Smooth muscle cell (in vitro differentiated cells): Measurements from ENCODE around the gene EPN3. TPM values are rescaled to one million over a fixed set of nuclear protein-coding genes. Genes with fewer than 3 reads are reported as not detected.

ENCODE experiments used
- DNase-seq: peaks from one replicate; lab custom pipeline; 2025; ENCODE audit not compliant: unreplicated experiment; lab: John Stamatoyannopoulos, UW
- H2AFZ ChIP-seq: fragments of 200-600 bp; sonication (generic); 2 replicates; pipeline ENCODE4 v1.6.0; 2016; ENCODE audit warnings: antibody characterized with exemption, low read depth, mild to moderate bottlenecking
- H3F3A ChIP-seq: fragments of 200-600 bp; sonication (generic); 2 replicates; pipeline ENCODE4 v1.6.0; 2017; ENCODE audit warnings: antibody characterized with exemption, low read depth
- H3K27ac ChIP-seq: fragments of 200-600 bp; sonication (generic); 2 replicates; pipeline ENCODE4 v1.5.1; 2016; ENCODE audit warnings: low read depth, mild to moderate bottlenecking
- H3K27me3 ChIP-seq: fragments of 200-600 bp; sonication (generic); 2 replicates; pipeline ENCODE4 v1.6.1; 2016; ENCODE audit warnings: low read depth, mild to moderate bottlenecking
- H3K36me3 ChIP-seq: fragments of 200-600 bp; sonication (generic); 2 replicates; pipeline ENCODE4 v1.5.1; 2016; ENCODE audit warnings: low read depth
- H3K4me1 ChIP-seq: fragments of 200-600 bp; sonication (generic); 2 replicates; pipeline ENCODE4 v1.5.1; 2016; ENCODE audit warnings: low read depth
- H3K4me2 ChIP-seq: fragments of 200-600 bp; sonication (generic); 2 replicates; pipeline ENCODE4 v1.6.0; 2016; ENCODE audit warnings: mild to moderate bottlenecking
- H3K4me3 ChIP-seq: fragments of 200-600 bp; sonication (generic); 2 replicates; pipeline ENCODE4 v1.5.1; 2016; ENCODE audit warnings: mild to moderate bottlenecking
- H3K79me2 ChIP-seq: fragments of 200-600 bp; sonication (generic); 2 replicates; pipeline ENCODE4 v1.6.0; 2016; ENCODE audit warnings: low read depth, mild to moderate bottlenecking
- H3K9ac ChIP-seq: fragments of 200-600 bp; sonication (generic); 2 replicates; pipeline ENCODE4 v1.6.0; 2016; ENCODE audit warnings: low read depth
- H3K9me3 ChIP-seq: fragments of 200-600 bp; sonication (generic); replicated peaks from 2 replicates; pipeline ENCODE4 v1.5.1; 2016; ENCODE audit warnings: low read depth
- H4K20me1 ChIP-seq: fragments of 200-600 bp; sonication (generic); 2 replicates; pipeline ENCODE4 v1.6.0; 2016; ENCODE audit warnings: low read depth
- WGBS: methylation state at CpG from one replicate; pipeline ENCODE4 v1.1.7; 2016; ENCODE audit warnings: low lambda C conversion rate; 5-methylcytosine and 5-hydroxymethylcytosine counted together
- polyA plus RNA-seq: library from polyadenylated mRNA; unstranded; fragments of >200 nt; fragmentation: Nextera tagmentation; extraction: Ambion mirVana; gene quantifications from 2 replicates; pipeline ENCODE4 v1.2.1, GENCODE V29; 2016
- total RNA-seq: library from RNA; depleted of rRNA; stranded (reverse); fragments of >200 nt; gene quantifications from 2 replicates; pipeline ENCODE4 v1.2.3, GENCODE V29; 2014
- TF ChIP-seq, protein P1 (sequence below): fragments of 200-600 bp; sonication (generic); IDR thresholded peaks from 2 replicates; pipeline ENCODE4 v1.5.1; 2017; ENCODE audit warnings: borderline replicate concordance, mild to moderate bottlenecking, antibody characterized with exemption; ENCODE audit not compliant: insufficient read depth, poor library complexity, severe bottlenecking

The EPN3 gene
- total and polyA plus RNA-seq, 2 experiments from 2014 or later: 3.9 to 5.1 TPM

DNA sequence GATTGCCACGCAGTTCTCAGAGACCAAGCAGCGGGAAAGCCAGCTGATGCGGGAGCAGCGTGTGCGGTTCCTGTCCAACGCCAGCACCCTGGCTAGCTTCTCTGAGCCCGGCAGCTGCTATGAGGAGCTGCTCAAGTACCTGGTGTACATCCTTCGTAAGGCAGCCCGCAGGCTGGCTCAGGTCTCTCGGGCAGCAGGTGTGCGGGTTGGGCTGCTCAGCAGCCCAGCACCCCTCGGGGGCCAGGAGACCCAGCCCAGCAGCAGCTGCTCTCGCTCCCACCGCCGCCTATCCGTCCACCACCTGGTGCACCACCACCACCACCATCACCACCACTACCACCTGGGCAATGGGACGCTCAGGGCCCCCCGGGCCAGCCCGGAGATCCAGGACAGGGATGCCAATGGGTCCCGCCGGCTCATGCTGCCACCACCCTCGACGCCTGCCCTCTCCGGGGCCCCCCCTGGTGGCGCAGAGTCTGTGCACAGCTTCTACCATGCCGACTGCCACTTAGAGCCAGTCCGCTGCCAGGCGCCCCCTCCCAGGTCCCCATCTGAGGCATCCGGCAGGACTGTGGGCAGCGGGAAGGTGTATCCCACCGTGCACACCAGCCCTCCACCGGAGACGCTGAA is 43.2 kb downstream of the EPN3 start:
- Histone ChIP-seq H3K27me3 (no peaks in the 10 kb centered on the region), H3K79me2 (no peaks in the 10 kb centered on the region), H3K9ac (no peak overlapping the region), H3K36me3 (no peaks in the 10 kb centered on the region), H4K20me1 (no peaks in the 10 kb centered on the region), H3K4me2 (no peak overlapping the region), H3K27ac (no peak overlapping the region), H3K9me3 (no peaks in the 10 kb centered on the region), H3F3A (no peaks in the 10 kb centered on the region), H3K4me3 (no peak overlapping the region), H3K4me1 (no peaks in the 10 kb centered on the region), H2AFZ (no peak overlapping the region)
- 84% methylated on average over 29 of the region's 33 CpGs for WGBS
- TF ChIP-seq, protein P1, sequence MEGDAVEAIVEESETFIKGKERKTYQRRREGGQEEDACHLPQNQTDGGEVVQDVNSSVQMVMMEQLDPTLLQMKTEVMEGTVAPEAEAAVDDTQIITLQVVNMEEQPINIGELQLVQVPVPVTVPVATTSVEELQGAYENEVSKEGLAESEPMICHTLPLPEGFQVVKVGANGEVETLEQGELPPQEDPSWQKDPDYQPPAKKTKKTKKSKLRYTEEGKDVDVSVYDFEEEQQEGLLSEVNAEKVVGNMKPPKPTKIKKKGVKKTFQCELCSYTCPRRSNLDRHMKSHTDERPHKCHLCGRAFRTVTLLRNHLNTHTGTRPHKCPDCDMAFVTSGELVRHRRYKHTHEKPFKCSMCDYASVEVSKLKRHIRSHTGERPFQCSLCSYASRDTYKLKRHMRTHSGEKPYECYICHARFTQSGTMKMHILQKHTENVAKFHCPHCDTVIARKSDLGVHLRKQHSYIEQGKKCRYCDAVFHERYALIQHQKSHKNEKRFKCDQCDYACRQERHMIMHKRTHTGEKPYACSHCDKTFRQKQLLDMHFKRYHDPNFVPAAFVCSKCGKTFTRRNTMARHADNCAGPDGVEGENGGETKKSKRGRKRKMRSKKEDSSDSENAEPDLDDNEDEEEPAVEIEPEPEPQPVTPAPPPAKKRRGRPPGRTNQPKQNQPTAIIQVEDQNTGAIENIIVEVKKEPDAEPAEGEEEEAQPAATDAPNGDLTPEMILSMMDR: no peak
- no peak for DNase-seq

DNA sequence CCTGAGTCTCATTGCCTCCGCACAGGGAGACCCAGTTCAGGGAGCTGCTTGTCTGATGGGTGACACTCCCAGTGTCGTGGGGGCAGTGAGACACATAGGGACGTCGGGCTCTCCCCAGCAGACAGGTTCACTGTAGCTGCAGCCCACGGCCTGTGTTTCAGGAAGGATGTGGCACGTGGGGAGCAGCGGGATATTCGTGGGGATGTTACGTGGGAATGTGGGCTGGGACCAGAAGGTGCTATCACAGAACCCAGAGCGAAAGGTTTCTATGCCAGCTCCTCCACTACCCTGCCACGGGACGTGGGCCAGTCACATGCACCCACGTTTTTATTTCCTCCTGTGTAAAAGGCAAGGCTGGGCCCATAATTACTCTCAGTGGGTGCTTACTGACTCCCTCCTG is 44.3 kb downstream of the EPN3 start:
- H3K9ac ChIP-seq: no peak overlapping the region
- DNase-seq: no peak
- no peak overlapping the region for H3K4me3 ChIP-seq
- no peaks in the 10 kb centered on the region for H4K20me1 ChIP-seq
- no peaks in the 10 kb centered on the region for H3K79me2 ChIP-seq
- H3K36me3 ChIP-seq: no peaks in the 10 kb centered on the region
- no peaks in the 10 kb centered on the region for H3F3A ChIP-seq
- no peak overlapping the region for H3K4me2 ChIP-seq
- TF ChIP-seq, protein P1: no peak
- H3K4me1 ChIP-seq: no peaks in the 10 kb centered on the region
- no peaks in the 10 kb centered on the region for H3K9me3 ChIP-seq
- H3K27me3 ChIP-seq: no peaks in the 10 kb centered on the region
- H3K27ac ChIP-seq: no peak overlapping the region
- H2AFZ ChIP-seq: no peak overlapping the region
- WGBS: 92% methylated on average over 13 of the region's 13 CpGs

DNA sequence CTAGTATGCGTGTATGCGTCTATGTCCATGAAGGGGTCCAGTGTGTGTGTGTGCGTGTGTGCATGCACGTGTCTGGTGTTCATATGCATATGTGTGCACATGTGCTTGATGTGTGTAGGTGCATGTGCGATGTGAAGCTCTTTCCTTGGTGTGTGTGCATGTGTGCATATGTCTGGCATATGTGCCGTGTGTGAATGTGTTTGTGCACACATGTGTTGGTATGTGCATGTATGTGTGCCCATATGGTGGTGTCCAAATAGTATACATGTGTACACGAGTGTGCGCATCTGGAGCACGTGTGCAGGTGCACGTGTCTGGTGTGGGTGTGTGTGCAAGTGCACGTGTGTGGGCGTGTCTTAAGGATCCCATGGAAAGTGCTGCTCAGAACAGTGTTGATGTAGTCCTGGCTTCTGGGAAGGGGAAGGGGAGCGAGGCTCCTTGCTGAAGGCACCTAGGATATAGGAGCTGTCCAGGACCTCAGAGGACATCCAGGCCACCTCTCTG is 45.0 kb downstream of the EPN3 start:
- H2AFZ ChIP-seq: no peak overlapping the region
- no peaks in the 10 kb centered on the region for H3K36me3 ChIP-seq
- no peaks in the 10 kb centered on the region for H3K79me2 ChIP-seq
- TF ChIP-seq, protein P1: no peak
- no peaks in the 10 kb centered on the region for H3K4me1 ChIP-seq
- 95% methylated on average over 13 of the region's 13 CpGs for WGBS
- no peak overlapping the region for H3K27ac ChIP-seq
- no peaks in the 10 kb centered on the region for H4K20me1 ChIP-seq
- H3K9ac ChIP-seq: no peak overlapping the region
- no peak overlapping the region for H3K4me3 ChIP-seq
- H3K4me2 ChIP-seq: no peak overlapping the region
- no peaks in the 10 kb centered on the region for H3K27me3 ChIP-seq
- no peaks in the 10 kb centered on the region for H3F3A ChIP-seq
- no peak for DNase-seq
- no peaks in the 10 kb centered on the region for H3K9me3 ChIP-seq

DNA sequence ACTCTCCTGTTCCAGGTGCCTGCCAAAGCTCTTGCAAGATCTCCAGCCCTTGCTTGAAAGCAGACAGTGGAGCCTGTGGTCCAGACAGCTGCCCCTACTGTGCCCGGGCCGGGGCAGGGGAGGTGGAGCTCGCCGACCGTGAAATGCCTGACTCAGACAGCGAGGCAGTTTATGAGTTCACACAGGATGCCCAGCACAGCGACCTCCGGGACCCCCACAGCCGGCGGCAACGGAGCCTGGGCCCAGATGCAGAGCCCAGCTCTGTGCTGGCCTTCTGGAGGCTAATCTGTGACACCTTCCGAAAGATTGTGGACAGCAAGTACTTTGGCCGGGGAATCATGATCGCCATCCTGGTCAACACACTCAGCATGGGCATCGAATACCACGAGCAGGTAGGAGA is 45.6 kb downstream of the EPN3 start:
- no peaks in the 10 kb centered on the region for H3F3A ChIP-seq
- 91% methylated on average over 16 of the region's 16 CpGs for WGBS
- no peaks in the 10 kb centered on the region for H3K36me3 ChIP-seq
- H3K27ac ChIP-seq: no peak overlapping the region
- no peaks in the 10 kb centered on the region for H4K20me1 ChIP-seq
- no peaks in the 10 kb centered on the region for H3K4me1 ChIP-seq
- no peak overlapping the region for H3K4me2 ChIP-seq
- no peaks in the 10 kb centered on the region for H3K79me2 ChIP-seq
- H2AFZ ChIP-seq: no peak overlapping the region
- H3K27me3 ChIP-seq: no peaks in the 10 kb centered on the region
- H3K9ac ChIP-seq: no peak overlapping the region
- no peak overlapping the region for H3K4me3 ChIP-seq
- no peak for DNase-seq
- TF ChIP-seq, protein P1: no peak
- H3K9me3 ChIP-seq: no peaks in the 10 kb centered on the region
